Measurements from ENCODE around the gene TRAPPC10. TPM values are rescaled to one million over a fixed set of nuclear protein-coding genes. Genes with fewer than 3 reads are reported as not detected.

Gene TRAPPC10
- total RNA-seq, 4 donors from 2014 or later = 3.8 to 45.2 (median 22.9) TPM

GRCh38 chr21:44010429-44010828 lies 1.7 kb upstream of the TRAPPC10 start:
- Histone ChIP-seq H3K4me1 (peaks cover 0 to 9% of the 10 kb centered on the region in 2 donors), H3K27me3 (no peaks in the 10 kb centered on the region), H3K36me3 (no peaks in the 10 kb centered on the region), H3K9me3 (no peaks in the 10 kb centered on the region), H3K4me3 (no peak overlapping the region), H3K27ac (no peak overlapping the region)
- TF ChIP-seq POLR2A (IDR thresholded peaks at IDR 0.05) (no peak), CTCF (IDR thresholded peaks at IDR 0.05) (no peak)
- DNase-seq = no peak
- intact Hi-C loops (cut with DNase I; ENCODE audit: low total_unique reads) = no loop called here

- H3K9me3 ChIP-seq = no peaks in the 10 kb centered on the region
- H3K36me3 ChIP-seq = no peaks in the 10 kb centered on the region
- peaks cover 0 to 9% of the 10 kb centered on the region in 2 donors for H3K4me1 ChIP-seq
- peak overlapping the region; percentile 81 to 95 for H3K27ac ChIP-seq
- no peaks in the 10 kb centered on the region for H3K27me3 ChIP-seq
- TF ChIP-seq CTCF (IDR thresholded peaks at IDR 0.05) (no peak), POLR2A (IDR thresholded peaks at IDR 0.05) (no peak)
- DNase-seq = no peak
- intact Hi-C loops (cut with DNase I; ENCODE audit: low total_unique reads) = no loop called here
- H3K4me3 ChIP-seq = peak overlapping the region in 1 of 2 donors; percentile 75
These were observed 986 bp upstream of the TRAPPC10 start for GRCh38 chr21:44011123-44011522.

GRCh38 chr21:44012474-44013379 lies 618 bp downstream of the TRAPPC10 start:
- H3K36me3 ChIP-seq = no peaks in the 10 kb centered on the region
- peak; percentile 41 to 59 for DNase-seq
- H3K4me3 ChIP-seq = peak overlapping the region; percentile 58 to 75
- intact Hi-C loops (cut with DNase I; ENCODE audit: low total_unique reads) = no loop called here
- TF ChIP-seq POLR2A (IDR thresholded peaks at IDR 0.05) = no peak
- no peaks in the 10 kb centered on the region for H3K9me3 ChIP-seq
- peaks cover 0 to 9% of the 10 kb centered on the region in 2 donors for H3K4me1 ChIP-seq
- H3K27me3 ChIP-seq = no peaks in the 10 kb centered on the region
- H3K27ac ChIP-seq = peak overlapping the region; percentile 81 to 95

GRCh38 chr21:44013380-44014088 lies 1.4 kb downstream of the TRAPPC10 start:
- no peak overlapping the region for H3K27ac ChIP-seq
- no peak for DNase-seq
- no peaks in the 10 kb centered on the region for H3K36me3 ChIP-seq
- peak overlapping the region; percentile 58 to 75 for H3K4me3 ChIP-seq
- H3K4me1 ChIP-seq = peaks cover 0 to 9% of the 10 kb centered on the region in 2 donors
- H3K9me3 ChIP-seq = no peaks in the 10 kb centered on the region
- intact Hi-C loops (cut with DNase I; ENCODE audit: low total_unique reads) = no loop called here
- TF ChIP-seq CTCF (IDR thresholded peaks at IDR 0.05) = no peak
- no peak for TF ChIP-seq POLR2A (IDR thresholded peaks at IDR 0.05)
- H3K27me3 ChIP-seq = no peaks in the 10 kb centered on the region

- H3K4me1 ChIP-seq = peaks cover 0 to 12% of the 10 kb centered on the region in 2 donors
- TF ChIP-seq POLR2A (IDR thresholded peaks at IDR 0.05) = no peak
- TF ChIP-seq CTCF (IDR thresholded peaks at IDR 0.05) = no peak
- no peaks in the 10 kb centered on the region for H3K27me3 ChIP-seq
- DNase-seq = no peak
- no peaks in the 10 kb centered on the region for H3K9me3 ChIP-seq
- H3K27ac ChIP-seq = no peak overlapping the region
- intact Hi-C loops (cut with DNase I; ENCODE audit: low total_unique reads) = no loop called here
- H3K36me3 ChIP-seq = no peaks in the 10 kb centered on the region
- no peak overlapping the region for H3K4me3 ChIP-seq
These were observed 5.5 kb downstream of the TRAPPC10 start for GRCh38 chr21:44017601-44018000.

Data from uterus (tissue), 4 donors.